Liver (tissue), 9 donors: Measurements from ENCODE around the gene CUX1. TPM values are rescaled to one million over a fixed set of nuclear protein-coding genes. Genes with fewer than 3 reads are reported as not detected.
A peak's percentile ranks its signal among the peaks of the same experiment; 100 is the strongest.

ENCODE experiments used
- DNase-seq: peaks from one replicate; pipeline ENCODE4 v3.0.0-alpha.2; 2017; ENCODE audit warnings: low spot score
- H3K27ac ChIP-seq, 2 donors: one replicate each; pipeline ENCODE4 v1.7.0; 2013; ENCODE audit warnings: inconsistent platforms in 2 of 2, low read length in 2 of 2, control low read depth in 1 of 2, low read depth in 1 of 2, mild to moderate bottlenecking in 1 of 2
- H3K27me3 ChIP-seq, 4 donors: one replicate each; pipeline versions ENCODE4 v1.6.1 to v1.7.0; 2013; ENCODE audit warnings: low read length in 3 of 4, inconsistent platforms in 1 of 4, mild to moderate bottlenecking in 1 of 4, moderate library complexity in 1 of 4; ENCODE audit not compliant: control insufficient read depth in 4 of 4, insufficient read depth in 4 of 4
- H3K36me3 ChIP-seq, 4 donors: one replicate each; pipeline versions ENCODE4 v1.6.1 to v1.7.0; 2013; ENCODE audit warnings: low read length in 3 of 4, mild to moderate bottlenecking in 3 of 4, low read depth in 1 of 4, moderate library complexity in 1 of 4; ENCODE audit not compliant: control insufficient read depth in 4 of 4, insufficient read depth in 3 of 4
- H3K4me1 ChIP-seq, 4 donors: one replicate each; pipeline versions ENCODE4 v1.6.1 to v1.7.0; 2013; ENCODE audit warnings: low read length in 3 of 4, mild to moderate bottlenecking in 3 of 4, moderate library complexity in 1 of 4; ENCODE audit not compliant: control insufficient read depth in 4 of 4, insufficient read depth in 4 of 4
- H3K4me3 ChIP-seq, 3 donors: one replicate each; pipeline versions ENCODE4 v1.6.1 to v1.7.0; 2013; ENCODE audit warnings: low read length in 3 of 3, control low read depth in 1 of 3, low read depth in 1 of 3, mild to moderate bottlenecking in 1 of 3
- H3K9ac ChIP-seq, 2 donors: one replicate each; pipeline ENCODE4 v1.7.0; 2013; ENCODE audit warnings: low read length in 2 of 2, mild to moderate bottlenecking in 2 of 2, moderate library complexity in 2 of 2, control low read depth in 1 of 2, low read depth in 1 of 2
- H3K9me3 ChIP-seq, 4 donors: one replicate each; pipeline versions ENCODE4 v1.6.1 to v1.7.0; 2013; ENCODE audit warnings: low read length in 3 of 4; ENCODE audit not compliant: control insufficient read depth in 4 of 4
- EGR1 ChIP-seq, 2 donors: IDR thresholded peaks; 2 replicates each; pipeline ENCODE4 v1.6.1; 2016 to 2018; ENCODE audit warnings: antibody characterized with exemption in 2 of 2, low read depth in 2 of 2
- FOXA1 ChIP-seq: IDR thresholded peaks from 2 replicates; pipeline ENCODE4 v1.6.1; 2016; ENCODE audit warnings: antibody characterized with exemption
- GABPA ChIP-seq, 2 donors: IDR thresholded peaks in 1 of 2; conservative IDR thresholded peaks in 1 of 2; 2 replicates each; pipeline ENCODE4 v1.6.1; 2016; ENCODE audit warnings: antibody characterized with exemption in 2 of 2, mild to moderate bottlenecking in 1 of 2, moderate library complexity in 1 of 2
- RAD21 ChIP-seq, 2 donors: IDR thresholded peaks; 2 replicates each; pipeline ENCODE4 v1.6.1; 2016; ENCODE audit warnings: antibody characterized with exemption in 2 of 2, mild to moderate bottlenecking in 2 of 2
- RXRA ChIP-seq, 2 donors: IDR thresholded peaks; 2 replicates each; pipeline ENCODE4 v1.6.1; 2017 to 2018; ENCODE audit warnings: antibody characterized with exemption in 2 of 2, mild to moderate bottlenecking in 1 of 2
- TAF1 ChIP-seq: conservative IDR thresholded peaks from 2 replicates; pipeline ENCODE4 v1.6.1; 2016; ENCODE audit warnings: antibody characterized with exemption, mild to moderate bottlenecking
- YY1 ChIP-seq: IDR thresholded peaks from 2 replicates; pipeline ENCODE4 v1.6.1; 2016; ENCODE audit warnings: antibody characterized with exemption, mild to moderate bottlenecking
- WGBS: extraction: QIAGEN DNeasy Blood & Tissue Kit; methylation state at CpG from one replicate; pipeline ENCODE4 v1.1.7; 2013; 5-methylcytosine and 5-hydroxymethylcytosine counted together
- polyA plus RNA-seq, 2 donors: library from polyadenylated mRNA; stranded (reverse) in 1 of 2; unstranded in 1 of 2; fragments of 200-250 nt in 1 of 2; fragments of >200 nt in 1 of 2; fragmentation: Nextera tagmentation in 1 of 2; extraction: Ambion mirVana in 1 of 2; gene quantifications; one replicate each; pipeline versions ENCODE4 v1.2.1 to v1.2.3, GENCODE V29; 2013 to 2015
- total RNA-seq, 2 donors: library from RNA; depleted of rRNA; stranded (reverse); fragments of >200 nt; gene quantifications; one replicate each; pipeline ENCODE4 v1.2.3, GENCODE V29; 2014
- TF ChIP-seq, protein P1 (sequence below): IDR thresholded peaks from 2 replicates; pipeline ENCODE4 v1.6.1; 2016; ENCODE audit warnings: antibody characterized with exemption
- TF ChIP-seq, protein P2 (sequence below): IDR thresholded peaks from 2 replicates; pipeline ENCODE4 v1.6.1; 2016; ENCODE audit warnings: antibody characterized with exemption, mild to moderate bottlenecking
- donor health status: healthy.
- donor health status: healthy.
- donor health status: healthy.
- donor health status: healthy.
- donor health status: healthy.

CUX1 gene
- total and polyA plus RNA-seq, 4 donors = 18.6 to 40.6 (median 21.4) TPM

DNA sequence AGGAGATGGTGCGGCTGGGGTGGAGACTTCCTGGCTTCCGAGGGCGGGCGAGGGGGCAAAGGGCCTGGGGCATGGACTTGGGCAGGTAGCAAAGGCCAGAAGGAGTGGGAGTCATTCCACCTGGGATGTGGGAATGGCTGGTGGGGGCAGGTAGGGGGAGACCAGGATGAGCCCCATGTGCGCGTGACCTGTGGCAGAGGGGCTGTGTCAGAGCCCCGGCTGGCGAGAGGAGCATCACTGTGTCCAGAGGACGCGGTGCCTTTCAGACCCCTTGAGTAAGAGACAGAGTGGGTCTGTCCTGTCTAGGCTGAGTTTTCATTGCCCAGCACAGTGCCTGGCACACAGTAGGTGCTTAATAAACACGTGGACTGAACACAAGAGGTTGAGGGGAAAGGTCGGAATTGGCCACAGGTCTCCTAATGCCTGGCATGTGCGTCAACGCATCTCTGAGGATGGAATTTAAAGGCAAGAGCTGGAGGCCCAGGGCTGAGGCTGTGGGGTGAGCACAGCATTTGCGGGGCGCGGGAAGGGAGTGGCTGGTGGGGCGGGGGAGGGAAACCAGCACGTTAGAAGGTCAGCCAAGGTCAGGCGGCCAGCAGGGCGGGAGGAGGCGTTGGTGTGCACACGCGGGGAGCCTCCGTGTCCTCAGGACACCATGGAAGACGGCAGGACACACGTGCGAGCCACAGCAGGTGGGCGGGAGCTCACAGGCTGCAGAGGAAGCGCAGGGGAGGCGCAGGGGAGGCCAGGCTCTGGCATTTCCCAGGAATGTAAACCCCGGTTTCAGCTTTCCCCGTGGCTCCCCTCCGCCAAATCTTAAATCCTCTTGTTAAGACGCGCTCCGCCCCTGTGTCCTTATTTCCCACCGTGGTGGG is 51.8 kb downstream of the CUX1 start:
- Histone ChIP-seq H3K4me3 (no peak overlapping the region), H3K27ac (no peak overlapping the region), H3K9ac (no peak overlapping the region), H3K36me3 (no peaks in the 10 kb centered on the region), H3K4me1 (peaks cover 0 to 7% (median 2%) of the 10 kb centered on the region in 4 donors), H3K27me3 (no peaks in the 10 kb centered on the region), H3K9me3 (no peaks in the 10 kb centered on the region)
- no peak for DNase-seq
- 92% methylated on average over 38 of the region's 38 CpGs for WGBS
- TF ChIP-seq YY1 (no peak), RAD21 (IDR thresholded peaks at IDR 0.05) (no peak), GABPA (IDR thresholded peaks at IDR 0.05 in 1 of 2, conservative IDR thresholded peaks at IDR 0.05 in 1 of 2) (no peak), EGR1 (IDR thresholded peaks at IDR 0.05; ENCODE audit: low read depth in 2 of 2) (no peak), FOXA1 (no peak), RXRA (IDR thresholded peaks at IDR 0.05) (no peak)
- TF ChIP-seq, protein P1, sequence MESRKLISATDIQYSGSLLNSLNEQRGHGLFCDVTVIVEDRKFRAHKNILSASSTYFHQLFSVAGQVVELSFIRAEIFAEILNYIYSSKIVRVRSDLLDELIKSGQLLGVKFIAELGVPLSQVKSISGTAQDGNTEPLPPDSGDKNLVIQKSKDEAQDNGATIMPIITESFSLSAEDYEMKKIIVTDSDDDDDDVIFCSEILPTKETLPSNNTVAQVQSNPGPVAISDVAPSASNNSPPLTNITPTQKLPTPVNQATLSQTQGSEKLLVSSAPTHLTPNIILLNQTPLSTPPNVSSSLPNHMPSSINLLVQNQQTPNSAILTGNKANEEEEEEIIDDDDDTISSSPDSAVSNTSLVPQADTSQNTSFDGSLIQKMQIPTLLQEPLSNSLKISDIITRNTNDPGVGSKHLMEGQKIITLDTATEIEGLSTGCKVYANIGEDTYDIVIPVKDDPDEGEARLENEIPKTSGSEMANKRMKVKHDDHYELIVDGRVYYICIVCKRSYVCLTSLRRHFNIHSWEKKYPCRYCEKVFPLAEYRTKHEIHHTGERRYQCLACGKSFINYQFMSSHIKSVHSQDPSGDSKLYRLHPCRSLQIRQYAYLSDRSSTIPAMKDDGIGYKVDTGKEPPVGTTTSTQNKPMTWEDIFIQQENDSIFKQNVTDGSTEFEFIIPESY = no peak
- TF ChIP-seq, protein P2, sequence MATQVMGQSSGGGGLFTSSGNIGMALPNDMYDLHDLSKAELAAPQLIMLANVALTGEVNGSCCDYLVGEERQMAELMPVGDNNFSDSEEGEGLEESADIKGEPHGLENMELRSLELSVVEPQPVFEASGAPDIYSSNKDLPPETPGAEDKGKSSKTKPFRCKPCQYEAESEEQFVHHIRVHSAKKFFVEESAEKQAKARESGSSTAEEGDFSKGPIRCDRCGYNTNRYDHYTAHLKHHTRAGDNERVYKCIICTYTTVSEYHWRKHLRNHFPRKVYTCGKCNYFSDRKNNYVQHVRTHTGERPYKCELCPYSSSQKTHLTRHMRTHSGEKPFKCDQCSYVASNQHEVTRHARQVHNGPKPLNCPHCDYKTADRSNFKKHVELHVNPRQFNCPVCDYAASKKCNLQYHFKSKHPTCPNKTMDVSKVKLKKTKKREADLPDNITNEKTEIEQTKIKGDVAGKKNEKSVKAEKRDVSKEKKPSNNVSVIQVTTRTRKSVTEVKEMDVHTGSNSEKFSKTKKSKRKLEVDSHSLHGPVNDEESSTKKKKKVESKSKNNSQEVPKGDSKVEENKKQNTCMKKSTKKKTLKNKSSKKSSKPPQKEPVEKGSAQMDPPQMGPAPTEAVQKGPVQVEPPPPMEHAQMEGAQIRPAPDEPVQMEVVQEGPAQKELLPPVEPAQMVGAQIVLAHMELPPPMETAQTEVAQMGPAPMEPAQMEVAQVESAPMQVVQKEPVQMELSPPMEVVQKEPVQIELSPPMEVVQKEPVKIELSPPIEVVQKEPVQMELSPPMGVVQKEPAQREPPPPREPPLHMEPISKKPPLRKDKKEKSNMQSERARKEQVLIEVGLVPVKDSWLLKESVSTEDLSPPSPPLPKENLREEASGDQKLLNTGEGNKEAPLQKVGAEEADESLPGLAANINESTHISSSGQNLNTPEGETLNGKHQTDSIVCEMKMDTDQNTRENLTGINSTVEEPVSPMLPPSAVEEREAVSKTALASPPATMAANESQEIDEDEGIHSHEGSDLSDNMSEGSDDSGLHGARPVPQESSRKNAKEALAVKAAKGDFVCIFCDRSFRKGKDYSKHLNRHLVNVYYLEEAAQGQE = no peak

DNA sequence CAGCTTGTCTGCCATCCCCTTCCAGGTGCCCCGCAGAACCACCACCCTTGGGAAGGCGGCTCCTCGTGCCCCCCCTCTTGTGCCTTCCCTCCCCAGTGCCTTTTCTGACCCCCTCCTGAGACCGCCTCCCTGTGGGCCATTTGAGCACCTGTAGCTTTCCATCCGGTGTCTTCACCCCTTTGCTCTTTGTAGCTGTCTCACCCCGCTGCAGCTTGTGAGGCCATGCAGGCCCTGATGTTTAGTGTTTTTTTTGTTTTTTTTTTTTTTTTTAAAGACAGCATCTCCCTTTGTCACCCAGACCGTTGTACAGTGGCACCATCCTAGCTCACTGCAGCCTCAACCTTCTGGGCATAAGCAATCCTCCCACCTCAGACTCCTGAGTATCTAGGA is 52.5 kb downstream of the CUX1 start:
- H3K4me1 ChIP-seq = peaks cover 0 to 7% (median 2%) of the 10 kb centered on the region in 4 donors

DNA sequence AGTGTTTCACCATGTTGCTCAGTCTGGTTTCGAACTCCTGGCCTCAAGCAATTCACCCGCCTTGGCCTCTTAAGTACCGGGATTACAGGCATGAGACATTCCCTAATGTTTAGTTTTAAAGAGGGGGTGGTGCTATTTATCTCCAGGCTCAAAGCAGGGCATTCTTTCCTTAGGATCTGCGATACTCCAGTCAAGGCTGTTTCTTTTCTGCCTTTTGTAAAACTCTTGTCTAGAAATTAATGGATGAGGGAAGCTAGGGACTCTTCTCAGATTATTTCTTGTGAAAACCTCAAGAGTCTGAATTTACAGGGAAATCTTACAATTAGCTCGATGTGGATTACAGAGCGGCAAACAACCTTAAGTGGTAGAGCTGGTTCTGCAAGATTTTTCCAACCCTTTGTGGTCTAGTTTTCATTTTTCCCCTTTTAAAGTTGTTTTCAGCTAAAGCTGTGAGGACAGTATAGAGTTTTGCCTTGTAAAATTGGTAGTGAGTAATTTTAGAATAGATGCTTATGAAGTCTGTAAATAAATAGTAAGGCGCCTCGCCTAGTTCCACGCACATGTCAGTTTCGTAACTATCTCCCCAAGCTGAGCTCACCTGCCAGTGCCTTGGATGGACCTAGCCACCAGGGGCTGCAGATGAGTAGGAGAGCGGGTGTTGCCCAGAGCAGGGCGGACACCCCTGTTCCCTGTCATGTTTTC is 53.1 kb downstream of the CUX1 start:
- Histone ChIP-seq H3K36me3 (no peaks in the 10 kb centered on the region), H3K27me3 (no peaks in the 10 kb centered on the region), H3K9me3 (no peaks in the 10 kb centered on the region), H3K4me3 (no peak overlapping the region), H3K9ac (no peak overlapping the region), H3K4me1 (peaks cover 0 to 3% (median under 1%) of the 10 kb centered on the region in 4 donors), H3K27ac (no peak overlapping the region)
- TF ChIP-seq RAD21 (IDR thresholded peaks at IDR 0.05) (peak in 1 of 2 donors; percentile 57), TAF1 (no peak)
- 70% methylated on average over 12 of the region's 12 CpGs for WGBS
- DNase-seq = no peak

More for the DNA sequence above, 52.5 kb downstream of the CUX1 start:
- Histone ChIP-seq H3K27ac (no peak overlapping the region), H3K9ac (no peak overlapping the region), H3K9me3 (no peaks in the 10 kb centered on the region), H3K27me3 (no peaks in the 10 kb centered on the region), H3K4me3 (no peak overlapping the region), H3K36me3 (no peaks in the 10 kb centered on the region)
- no peak for DNase-seq
- 88% methylated on average over 7 of the region's 7 CpGs for WGBS
- no peak for TF ChIP-seq RAD21 (IDR thresholded peaks at IDR 0.05)
